Retina (tissue), 1 donor: ENCODE results near the gene GDPD4.

Experiments used
- DNase-seq: peaks from one replicate; pipeline ENCODE4 v3.0.0-alpha.2; 2016

The GDPD4 gene

DNA sequence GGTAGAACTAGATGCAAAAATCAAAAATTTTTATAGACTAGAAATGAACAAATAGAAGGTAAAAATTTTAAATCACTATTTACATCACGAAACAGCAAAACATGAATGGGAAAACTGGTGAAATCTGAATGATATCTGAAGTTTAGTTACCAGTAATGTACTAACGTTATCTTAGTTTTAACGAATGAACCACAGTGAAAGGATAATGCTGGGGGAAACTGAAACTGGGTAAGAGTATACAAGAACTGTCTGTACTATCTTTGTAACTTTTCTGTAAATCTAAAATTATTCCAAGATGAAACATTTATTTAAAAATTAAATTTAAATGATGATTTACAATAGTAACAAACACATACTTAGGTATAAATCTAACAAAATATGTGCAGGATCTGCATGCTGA, 7.4 kb downstream of the GDPD4 start:
- DNase-seq = no peak

DNA sequence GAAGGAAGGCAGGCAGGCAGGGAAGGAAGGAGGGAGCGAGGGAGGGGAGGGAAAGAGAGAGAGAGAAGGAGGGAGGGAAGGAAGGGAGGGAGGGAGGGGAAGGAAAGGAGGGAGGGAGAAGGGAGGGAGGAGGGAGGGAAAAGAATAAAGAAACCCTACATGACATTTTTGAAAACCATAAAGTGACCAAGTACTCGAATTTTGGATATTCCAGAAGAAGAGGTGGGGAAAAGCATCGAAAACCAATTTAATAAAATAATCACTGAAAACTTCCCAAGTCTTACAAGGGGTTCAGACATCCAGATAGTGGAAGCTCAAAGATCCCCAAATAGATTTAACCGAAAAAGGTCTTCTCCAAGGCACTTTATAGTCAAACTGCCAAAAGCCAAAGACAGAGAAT, 11.7 kb downstream of the GDPD4 start:
- no peak for DNase-seq

DNA sequence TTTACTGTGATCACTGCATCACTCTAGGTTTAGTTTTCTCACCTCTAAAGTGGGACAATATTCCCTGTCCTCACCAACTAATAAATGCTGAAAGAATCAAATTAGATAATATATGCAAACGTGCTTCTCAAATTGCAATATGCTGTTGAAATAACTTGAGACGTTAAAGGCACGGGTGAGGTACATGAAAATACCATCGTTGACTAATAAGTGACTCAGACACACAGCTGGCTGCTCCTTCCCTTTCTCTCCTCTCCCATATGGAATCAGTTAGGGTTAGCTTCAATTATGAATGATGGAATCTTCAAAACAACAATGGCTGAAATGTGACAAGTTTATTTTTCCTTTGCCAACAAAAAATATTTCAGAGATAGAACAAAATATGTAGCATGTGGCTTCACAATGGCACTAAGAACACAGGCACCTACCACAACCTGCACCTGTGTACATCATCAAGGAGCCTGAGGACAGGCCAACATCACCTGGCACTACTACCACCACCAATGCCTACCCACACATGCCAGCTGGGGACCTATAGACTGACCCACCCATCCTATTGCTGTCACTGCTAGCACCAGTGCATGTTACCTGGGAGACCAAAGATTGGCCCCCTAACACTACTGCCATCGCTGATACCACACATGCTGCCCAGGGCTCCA, 13.7 kb downstream of the GDPD4 start:
- DNase-seq = no peak

DNA sequence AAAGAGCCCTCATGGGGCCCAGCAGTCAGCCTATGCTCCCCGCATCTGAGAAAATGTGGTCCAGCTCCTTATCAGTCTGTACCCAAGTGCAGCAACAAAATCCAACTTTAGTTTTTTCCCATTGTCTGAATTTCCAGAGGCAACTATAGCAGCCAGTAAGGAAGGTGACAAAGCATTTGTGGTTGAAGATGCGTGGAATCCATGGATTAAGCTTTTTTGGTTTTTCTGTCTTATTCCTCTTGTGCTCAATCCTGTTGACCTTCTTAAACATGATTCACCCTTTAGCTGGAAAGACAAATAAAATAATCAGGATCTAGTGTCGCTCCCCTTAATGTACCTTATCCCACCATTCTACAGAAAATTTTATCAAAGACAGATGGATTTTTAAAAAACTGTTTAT, 14.3 kb downstream of the GDPD4 start:
- DNase-seq = no peak

DNA sequence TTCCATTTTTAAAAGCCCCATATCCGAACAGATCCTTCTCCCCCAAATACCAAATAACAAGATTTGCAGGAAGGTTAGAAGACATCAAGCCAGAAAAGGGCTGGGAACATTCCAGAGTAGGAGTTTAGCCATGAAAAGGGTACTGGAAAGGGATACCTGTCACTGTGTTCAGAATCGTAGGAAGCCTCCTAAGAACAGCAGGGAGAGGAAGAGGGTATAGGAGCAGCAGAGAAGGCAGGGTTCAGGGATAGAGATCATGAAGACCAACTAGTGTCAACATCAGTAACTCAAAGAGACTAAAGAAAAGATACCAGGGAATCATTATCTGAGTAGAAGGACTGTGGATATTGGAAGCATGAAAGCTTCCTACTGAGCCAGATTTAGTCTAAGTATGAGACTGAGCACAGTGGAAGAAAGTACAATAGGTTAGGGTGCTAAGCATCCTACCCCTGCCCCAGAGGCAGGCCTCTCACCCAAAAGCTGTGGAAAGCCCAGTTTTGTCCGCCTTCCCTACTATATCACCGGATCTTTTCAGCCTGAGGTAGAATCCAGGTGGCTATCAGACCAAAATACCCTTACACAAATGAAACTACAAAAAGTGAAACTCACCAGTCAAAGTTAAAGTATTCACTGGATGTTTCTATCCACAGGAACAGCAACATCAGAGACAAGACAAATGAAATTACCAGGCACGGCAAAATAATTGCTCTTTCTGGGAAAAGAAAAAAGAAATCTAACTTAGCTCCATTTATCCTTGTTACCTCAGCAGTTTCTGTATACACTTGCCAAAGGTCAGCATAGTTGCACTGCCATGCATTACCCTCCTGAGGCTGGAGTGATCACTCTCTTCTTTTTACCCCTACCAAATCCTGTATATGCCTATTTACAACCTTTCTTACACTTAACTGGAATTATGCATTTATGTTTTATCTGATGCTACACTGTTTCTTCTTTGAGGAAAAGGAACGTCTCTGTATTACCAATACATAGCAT, 16.7 kb downstream of the GDPD4 start:
- DNase-seq = no peak

DNA sequence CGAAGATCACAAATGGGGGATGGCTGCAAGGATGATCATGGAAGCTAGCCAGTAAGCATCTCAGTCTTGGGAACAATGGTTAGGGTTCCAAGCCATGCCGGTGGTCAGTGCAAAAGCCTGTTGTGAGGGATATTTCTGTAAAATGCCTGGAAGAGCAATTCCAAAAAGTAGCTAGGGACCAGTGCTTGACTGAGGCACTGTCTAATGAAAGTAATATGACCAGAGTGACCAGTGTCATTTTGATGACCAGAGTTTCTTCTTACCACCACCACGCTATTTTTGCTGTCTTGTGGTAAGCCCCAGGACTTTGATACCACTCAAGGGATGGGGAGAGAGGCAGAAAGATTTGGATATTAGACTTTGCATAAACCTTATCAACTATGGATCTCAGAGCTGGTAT, 18.4 kb downstream of the GDPD4 start:
- no peak for DNase-seq

DNA sequence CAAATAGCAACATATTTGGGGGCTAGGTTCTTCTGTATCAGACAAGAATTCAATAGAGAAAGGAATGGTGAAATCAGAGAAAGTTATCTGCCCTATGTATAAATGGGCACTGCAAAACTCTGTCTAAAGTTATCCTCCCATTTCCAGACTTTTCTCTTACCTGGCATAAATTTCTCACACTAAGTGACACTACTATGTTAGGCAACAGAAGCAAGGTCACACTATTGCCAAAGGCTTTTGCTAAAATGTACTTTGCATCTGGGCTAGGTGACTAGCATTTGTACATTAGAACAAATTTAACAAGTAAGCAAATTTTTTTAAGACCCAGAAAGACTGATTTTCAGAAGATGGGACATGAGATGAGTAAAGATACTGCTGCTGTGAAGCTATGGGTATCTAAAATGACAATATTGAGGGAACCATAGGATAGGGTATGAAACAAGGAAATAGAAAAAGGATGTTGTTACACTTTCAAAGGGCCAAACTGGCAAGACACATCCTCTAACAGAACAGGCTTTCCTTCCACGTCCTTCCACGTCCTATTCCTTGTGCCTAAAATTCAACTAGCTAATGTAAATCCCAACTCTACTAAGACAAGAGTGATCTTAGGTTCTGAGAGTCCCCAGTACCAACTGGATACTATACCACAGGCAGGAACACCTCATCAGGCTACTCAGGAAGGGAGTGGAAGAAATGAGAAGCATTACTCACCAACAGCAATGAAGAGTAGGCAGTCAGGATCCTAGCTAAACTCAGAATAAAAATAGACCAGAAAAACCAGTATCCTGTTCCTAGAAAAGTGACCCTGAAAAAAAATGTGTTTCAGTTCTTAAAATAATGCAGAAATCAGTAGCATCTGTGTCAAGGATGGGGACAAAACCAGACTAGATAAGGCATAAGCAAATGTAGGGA, 22.6 kb downstream of the GDPD4 start:
- DNase-seq = no peak

DNA sequence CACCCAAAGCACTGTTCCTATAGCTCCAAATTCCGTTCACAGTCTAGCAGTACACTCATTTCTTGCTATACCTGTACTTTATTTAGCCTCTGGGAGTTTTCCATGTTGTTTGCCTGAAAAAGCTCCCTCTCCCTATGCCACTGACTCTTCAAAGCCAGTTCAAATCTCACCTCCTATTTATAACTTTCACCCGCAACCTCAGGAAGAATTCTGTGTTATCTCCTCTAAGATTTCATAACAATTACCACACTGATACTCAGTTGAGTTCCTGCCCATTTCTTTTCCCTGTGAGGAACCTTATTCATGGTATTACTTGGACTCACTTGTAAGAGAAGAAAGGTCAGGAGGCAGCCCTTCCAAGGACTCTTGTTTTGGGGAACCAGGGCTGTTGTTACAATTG, 25.2 kb downstream of the GDPD4 start:
- no peak for DNase-seq

DNA sequence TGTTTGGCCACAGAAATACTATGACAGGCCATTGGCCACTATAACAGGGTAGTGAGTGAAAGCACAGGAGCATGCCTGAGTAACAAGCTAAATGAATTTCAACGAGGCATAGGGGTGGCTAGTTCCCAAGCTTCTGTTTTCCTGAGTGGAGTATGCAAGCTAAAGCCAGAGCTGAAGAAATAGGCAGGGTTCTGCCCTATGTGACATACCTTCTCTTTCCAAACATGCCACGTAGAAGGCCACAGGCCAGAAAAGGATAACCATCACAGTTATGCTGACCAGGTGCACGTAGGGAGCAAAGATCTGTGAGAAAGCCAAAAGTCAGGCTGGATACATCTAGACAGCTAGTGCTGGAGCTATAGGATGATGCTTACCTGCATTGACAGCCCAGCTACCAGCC, 30.6 kb downstream of the GDPD4 start:
- no peak for DNase-seq

DNA sequence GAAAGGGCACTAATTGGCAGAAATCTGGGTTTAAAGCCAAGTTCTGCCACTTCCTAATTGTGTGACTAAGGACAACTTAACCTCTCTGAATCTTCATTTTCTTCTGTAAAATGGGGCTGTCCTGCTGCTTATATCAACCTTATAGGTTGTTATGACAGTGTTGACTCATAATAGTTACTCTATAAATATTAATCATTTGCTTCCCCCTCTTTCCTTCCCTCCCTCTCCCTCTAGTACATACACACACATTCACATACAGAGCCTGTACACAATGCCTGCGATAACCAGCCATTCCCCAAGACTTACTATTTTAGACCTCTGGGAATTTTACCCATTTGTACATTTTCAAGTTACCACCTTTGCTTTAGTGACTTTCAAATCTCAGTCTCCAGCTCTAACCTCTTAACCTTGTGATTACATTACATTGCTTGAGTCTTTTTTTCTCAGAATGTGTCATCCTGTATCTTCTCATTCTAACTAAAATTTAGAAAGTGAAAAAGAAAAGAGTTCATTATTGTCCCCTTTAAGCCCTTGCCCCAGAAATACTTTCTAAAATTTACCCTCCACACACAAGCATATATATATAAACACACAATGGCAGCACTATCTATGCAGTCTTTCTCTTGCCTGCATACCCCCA, 31.9 kb downstream of the GDPD4 start:
- DNase-seq = no peak

DNA sequence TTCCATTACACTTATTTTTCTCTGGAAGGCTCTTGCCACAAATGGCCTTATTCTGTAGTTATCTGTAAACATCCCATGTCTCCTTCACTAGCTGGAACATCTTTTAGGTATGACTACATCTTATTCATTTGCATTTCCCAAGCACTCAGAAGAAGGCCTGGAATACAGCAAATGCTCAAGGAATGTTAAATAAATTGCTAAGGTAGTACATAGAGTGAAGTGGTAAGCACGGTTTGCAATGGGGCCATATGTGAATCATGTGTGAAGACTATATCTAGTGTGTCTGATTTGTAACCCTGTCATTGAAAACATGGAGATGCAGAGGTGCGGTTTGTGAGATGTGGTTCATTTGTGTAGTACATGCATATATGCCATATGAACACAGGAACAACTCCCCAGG, 33.5 kb downstream of the GDPD4 start:
- no peak for DNase-seq

DNA sequence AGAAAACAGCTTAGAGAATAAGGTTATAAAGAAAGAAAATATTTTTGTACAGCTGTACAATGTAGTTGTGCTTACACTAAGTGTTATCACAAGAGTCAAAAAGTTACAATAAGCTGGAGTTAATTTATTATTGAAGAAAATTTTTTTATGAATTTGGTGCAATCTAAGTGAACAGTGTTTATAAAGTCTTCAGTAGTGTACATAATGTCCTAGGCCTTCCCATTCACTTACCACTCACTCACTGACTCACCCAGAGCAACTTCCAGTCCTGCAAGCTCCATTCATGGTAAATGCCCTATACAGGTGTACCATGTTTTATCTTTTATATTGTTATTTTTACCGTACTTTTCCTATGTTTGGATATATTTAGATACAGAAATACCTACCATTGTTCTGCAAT, 34.7 kb downstream of the GDPD4 start:
- DNase-seq = no peak

DNA sequence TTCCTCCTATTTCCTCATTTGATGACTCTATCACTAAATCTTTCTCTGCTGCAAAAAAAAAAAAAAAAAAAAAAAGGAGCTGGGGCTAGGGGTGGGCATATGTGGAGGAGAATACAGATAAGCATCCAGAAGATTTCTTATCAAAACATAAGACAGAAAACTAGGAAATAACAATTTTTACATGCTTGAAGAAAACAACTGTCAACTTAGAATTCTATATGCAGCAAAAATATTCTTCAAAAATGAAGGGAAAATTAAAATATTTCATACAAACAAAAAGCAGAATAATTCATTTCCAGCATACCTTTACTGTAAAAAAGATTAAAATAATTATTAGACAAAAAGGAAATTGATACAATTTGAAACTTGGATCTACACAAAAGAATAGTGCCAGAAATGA, 38.7 kb downstream of the GDPD4 start:
- no peak for DNase-seq

DNA sequence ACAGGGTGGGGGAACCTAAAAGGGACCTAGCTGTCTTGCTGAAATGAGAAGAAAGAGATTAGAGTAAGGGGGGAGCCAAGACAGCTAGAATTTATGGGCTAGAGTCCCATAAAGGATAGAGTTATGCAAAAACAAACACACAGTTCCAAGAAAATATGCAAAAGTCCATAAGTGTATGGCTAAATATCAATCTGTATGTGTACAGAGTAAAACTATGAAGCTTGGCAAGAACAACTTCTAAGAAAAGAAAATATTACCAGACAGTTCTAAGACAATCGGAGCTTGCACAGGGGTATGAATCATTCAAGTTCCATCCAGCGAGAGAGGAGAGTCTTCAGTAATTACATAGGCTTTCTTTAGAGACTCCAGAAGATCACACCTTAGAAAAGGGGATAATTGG, 41.8 kb downstream of the GDPD4 start:
- DNase-seq = no peak

DNA sequence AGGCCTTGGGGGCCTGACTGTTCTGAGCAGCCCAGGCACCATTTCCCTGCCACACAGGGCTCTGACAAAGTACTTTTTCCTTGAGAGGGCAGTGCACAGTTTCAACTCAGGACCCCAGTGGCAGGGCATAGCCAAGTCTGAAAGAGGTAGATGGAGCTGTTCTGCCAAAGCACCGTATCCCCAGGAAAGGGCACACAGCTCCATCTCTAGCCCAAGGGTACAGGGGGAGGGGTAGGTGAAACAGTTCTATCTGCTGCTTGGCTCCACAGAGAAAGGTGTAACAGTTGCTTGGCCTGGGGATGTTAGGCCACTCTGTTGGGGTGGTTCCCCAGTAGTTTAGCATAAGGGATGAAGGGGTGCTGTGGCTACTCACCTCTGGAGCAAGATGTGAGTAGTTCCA, 47.8 kb downstream of the GDPD4 start:
- DNase-seq = no peak

DNA sequence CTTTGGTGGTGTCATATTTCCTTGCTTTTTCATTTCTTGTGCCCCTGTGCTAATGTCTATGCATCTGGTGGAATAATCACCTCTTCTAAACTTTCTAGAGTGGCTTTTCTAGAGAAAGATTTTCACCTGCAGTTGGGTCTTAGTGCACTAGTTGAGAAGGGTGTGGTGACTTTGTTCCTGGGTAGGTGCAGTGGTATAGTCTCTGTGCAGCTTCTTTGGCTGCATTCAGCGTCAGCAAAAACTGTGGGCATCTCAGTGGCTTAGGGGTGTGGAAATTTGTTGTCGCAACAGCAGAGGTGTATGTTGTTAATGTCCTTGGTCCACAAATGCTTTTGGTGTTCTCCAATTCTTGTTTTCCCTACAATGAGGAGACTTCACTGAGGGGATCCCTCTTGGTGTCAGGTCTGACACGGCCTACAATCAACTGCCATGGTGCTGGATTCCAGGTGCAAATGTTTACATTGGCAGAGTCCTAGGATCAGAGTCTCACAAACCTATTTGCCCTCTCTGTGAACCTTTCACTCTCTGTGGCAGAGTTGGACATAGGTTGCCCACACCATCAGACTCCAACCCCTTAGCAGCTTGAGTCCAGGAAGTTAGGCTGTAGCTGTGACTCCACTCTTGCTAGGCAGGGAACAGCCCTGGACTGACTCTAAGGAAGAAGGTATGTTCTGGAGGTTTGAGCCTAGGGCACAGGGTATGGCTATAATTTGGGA, 48.8 kb downstream of the GDPD4 start:
- no peak for DNase-seq

DNA sequence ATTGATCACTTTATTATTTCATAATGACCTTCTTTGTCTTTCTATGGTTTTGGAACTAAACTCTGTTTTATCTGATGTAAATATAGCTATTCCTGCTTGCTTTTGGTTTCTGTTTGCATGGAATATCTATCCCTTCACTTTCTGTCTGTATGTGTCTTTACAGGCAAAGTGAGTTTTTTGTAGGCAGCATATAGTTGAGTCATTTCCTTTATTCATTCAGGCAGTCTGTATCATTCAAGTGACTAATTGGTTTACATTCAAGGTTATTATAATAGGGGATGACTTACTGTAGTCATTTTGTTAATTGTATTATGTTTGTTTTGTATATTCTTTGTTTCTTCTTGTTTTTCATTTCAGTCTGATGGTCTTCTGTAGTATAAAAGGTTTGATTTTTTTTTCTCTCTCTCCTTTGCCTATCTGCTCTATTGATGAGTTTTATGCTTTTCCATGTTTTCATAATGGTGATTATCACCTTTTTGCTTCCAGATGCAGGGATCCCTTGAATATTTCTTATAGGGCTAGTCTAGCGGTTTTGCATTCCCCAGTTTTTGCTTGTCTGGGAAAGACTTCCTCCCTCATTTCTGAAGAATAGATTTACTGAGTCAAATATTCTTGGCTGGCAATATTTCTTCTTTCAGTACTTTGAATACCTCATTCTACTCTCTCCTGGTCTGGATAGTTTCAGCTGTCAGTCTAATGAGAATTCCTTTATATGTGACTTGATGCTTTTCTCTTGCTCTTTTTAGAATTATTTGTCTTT, 50.4 kb downstream of the GDPD4 start:
- DNase-seq = no peak

DNA sequence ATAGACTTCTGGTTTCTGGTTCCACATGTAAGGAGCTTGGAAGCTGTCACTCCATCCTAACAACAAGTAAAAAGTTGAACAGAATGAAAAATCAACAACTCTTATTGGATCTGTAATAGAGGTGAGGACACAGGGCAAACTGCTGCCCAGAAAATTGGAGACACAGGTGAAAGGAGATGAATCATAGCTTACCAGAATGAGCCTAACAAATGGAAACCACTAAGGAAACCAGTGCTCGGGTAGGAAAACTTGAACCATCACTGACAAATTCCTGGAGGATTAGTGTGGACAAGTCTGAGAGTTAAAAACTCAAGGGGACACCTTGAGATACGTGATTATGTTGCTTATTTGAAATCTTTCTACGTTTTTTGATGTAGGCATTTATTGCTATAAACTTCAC, 52.1 kb downstream of the GDPD4 start:
- DNase-seq = no peak

DNA sequence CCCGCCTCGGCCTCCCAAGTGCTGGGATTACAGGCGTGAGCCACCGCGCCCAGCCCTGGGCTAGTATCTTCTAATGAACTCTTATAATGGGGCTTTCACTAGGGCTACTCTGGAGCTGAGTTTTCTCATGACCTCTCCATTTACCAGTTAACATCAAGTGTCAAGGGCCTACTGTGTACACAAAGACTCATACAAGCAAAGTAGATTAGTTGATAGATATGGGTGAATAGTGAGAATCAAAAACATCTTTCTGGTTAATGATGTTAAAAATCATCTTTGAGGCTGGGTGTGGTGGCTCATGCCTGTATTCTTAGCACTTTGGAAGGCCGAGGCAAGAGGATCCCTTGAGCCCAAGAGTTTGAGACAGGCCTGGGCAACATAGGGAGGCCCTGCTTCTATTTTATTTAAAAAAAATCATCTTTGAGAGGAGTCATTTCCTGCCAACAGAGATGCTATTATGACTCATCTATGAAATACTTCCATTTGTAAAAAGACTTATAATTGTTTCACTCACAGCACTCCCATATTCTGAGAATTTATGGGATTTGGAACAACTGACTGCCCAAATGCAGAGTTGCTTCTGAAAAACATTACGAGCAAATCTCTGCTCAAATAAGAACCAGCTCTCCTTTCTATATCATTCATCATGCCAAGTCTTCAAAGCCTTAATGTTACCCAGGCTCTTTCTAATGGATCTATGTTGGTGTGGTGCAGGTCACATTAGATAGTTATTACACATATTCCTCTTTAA, 57.0 kb downstream of the GDPD4 start:
- no peak for DNase-seq

DNA sequence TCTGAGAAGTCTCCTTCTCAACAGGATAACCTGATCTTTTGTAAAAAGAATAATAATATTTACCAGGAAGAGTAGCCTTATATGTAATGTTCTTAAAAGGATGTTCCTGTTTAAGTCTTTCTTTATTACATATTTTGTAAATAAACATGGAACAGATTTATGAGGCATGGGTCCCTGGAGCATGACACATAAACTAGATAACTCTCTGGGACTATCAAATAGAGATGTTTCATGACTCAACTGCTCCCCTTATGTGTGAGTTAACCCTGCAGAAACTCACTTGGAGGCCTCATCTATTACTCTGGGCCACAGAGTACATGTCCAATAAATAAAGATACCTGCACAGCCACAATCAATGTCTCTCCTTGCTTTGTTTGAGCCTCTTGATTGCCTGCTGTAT, 64.6 kb downstream of the GDPD4 start:
- DNase-seq = no peak

DNA sequence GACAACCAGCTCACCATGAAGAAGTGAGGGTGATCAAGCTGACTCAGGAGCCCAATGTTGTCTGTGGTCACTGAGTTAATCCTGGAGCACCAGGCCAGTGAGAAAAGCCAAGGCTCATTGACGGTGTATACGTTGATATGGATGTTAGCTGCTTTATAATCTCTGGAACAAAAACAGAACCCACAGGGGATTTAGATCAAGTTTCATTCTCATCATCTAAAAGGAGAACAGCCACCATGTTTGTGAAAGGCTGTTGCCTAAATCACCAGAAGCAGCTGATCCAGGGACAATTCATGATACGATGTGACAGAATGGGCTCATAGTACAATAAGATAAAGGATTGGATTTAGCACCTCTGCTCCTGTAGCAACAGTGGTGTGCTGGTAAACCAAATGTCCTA, 68.5 kb downstream of the GDPD4 start:
- DNase-seq = no peak
